Right lobe of liver (tissue), 4 donors: ENCODE results near the gene KIR2DL4.

Experiments used
- CTCF ChIP-seq, 4 donors: fragments of 200-600 bp in 3 of 4; fragments of 450-650 bp in 1 of 4; IDR thresholded peaks; one replicate each; pipeline versions ENCODE4 v1.5.1 to v1.8.0; 2016 to 2022; ENCODE audit warnings: antibody characterized with exemption in 4 of 4, mild to moderate bottlenecking in 2 of 4
- POLR2A ChIP-seq: fragments of 450-650 bp; IDR thresholded peaks from one replicate; pipeline ENCODE4 v1.6.1; 2017; ENCODE audit warnings: antibody characterized with exemption, mild to moderate bottlenecking
- donor health status: DM: no; HTN: no; CAD: no.
- donor health status: DM: no; HTN: no; CAD: no.
- donor health status: DM: no; HTN: yes; CAD: no.

GRCh38 chr19:54806516-54806838 lies 3.1 kb downstream of the KIR2DL4 start:
- no peak for TF ChIP-seq POLR2A
- no peak for TF ChIP-seq CTCF (IDR thresholded peaks at IDR 0.05)
